GM12878 (cell line): ENCODE data around the gene AP4E1. TPM values are rescaled to one million over a fixed set of nuclear protein-coding genes. Genes with fewer than 3 reads are reported as not detected.

ENCODE experiments used
- ATAC-seq: fragments of 200-7000 bp; cut with Tn5 transposase; 3 replicates; pipeline ENCODE4 v1.9.1; 2020; ENCODE audit warnings: mild to moderate bottlenecking, moderate library complexity
- BruUV-seq: library from RNA; stranded (reverse); fragments of 400-500 nt; replicated peaks from 2 replicates; lab custom pipeline; 2021; lab: Mats Ljungman, UMichigan
- CTCF ChIA-PET: fragments of 300-600 bp; sonication (Branson Sonifier 250); formaldehyde crosslinking; extraction: SDS; loops from one replicate; lab custom pipeline; 2021; ENCODE audit warnings: inconsistent platforms; lab: Yijun Ruan, JAX
- POLR2A ChIA-PET: fragments of 350-600 bp; formaldehyde crosslinking; extraction: SDS; loops from one replicate; lab custom pipeline; 2021; ENCODE audit warnings: inconsistent platforms; lab: Charles Lee
- RAD21 ChIA-PET: fragments of 300-600 bp; sonication (Branson Sonifier 250); formaldehyde crosslinking; loops from one replicate; lab custom pipeline; 2023; ENCODE audit warnings: antibody characterized with exemption; ENCODE audit not compliant: unreplicated experiment; lab: Charles Lee
- SMC1A ChIA-PET: fragments of 300-600 bp; sonication (Branson Sonifier 250); formaldehyde crosslinking; loops from one replicate; lab custom pipeline; 2023; ENCODE audit not compliant: unreplicated experiment, uncharacterized antibody; lab: Charles Lee
- DNase-seq: peaks from one replicate; pipeline ENCODE4 v3.0.0-alpha.2; 2011; ENCODE audit warnings: low read depth, low spot score
- FAIRE-seq: peaks from 3 replicates; lab custom pipeline; 2011; peaks lifted over from hg19 to GRCh38; lab: Jason Lieb, UNC
- H2AFZ ChIP-seq: 2 replicates; pipeline ENCODE4 v1.6.0; 2011; ENCODE audit warnings: low read depth, low read length, control low read depth; ENCODE audit not compliant: control insufficient read depth
- H3K27ac ChIP-seq: 2 replicates; pipeline ENCODE4 v1.5.1; 2011; ENCODE audit warnings: control low read depth; ENCODE audit not compliant: control insufficient read depth, insufficient read depth
- H3K27me3 ChIP-seq, 2 experiments: replicated peaks in 1 of 2; 2 replicates each; pipeline versions ENCODE4 v1.6.0 to v1.6.1; 2011; ENCODE audit warnings: low read length in 1 of 2; ENCODE audit not compliant: control insufficient read depth in 2 of 2, insufficient read depth in 2 of 2
- H3K36me3 ChIP-seq, 2 experiments: 2 replicates each; pipeline ENCODE4 v1.5.1; 2011; ENCODE audit warnings: low read length in 1 of 2; ENCODE audit not compliant: control insufficient read depth in 2 of 2, insufficient read depth in 2 of 2
- H3K4me1 ChIP-seq: 2 replicates; pipeline ENCODE4 v1.6.1; 2011; ENCODE audit warnings: mild to moderate bottlenecking, low read length, moderate library complexity, mixed read lengths; ENCODE audit not compliant: control insufficient read depth, insufficient read depth
- H3K4me2 ChIP-seq: 2 replicates; pipeline ENCODE4 v1.6.0; 2011; ENCODE audit warnings: control low read depth; ENCODE audit not compliant: control insufficient read depth, insufficient read depth
- H3K4me3 ChIP-seq: fragments of 200-600 bp; sonication (generic); 2 replicates; pipeline ENCODE4 v1.5.1; 2016
- H3K79me2 ChIP-seq: 2 replicates; pipeline ENCODE4 v1.6.0; 2011; ENCODE audit warnings: low read length; ENCODE audit not compliant: control insufficient read depth, insufficient read depth
- H3K9ac ChIP-seq: 2 replicates; pipeline ENCODE4 v1.8.0; 2011; ENCODE audit warnings: low read length, control low read depth, mixed read lengths; ENCODE audit not compliant: control insufficient read depth, insufficient read depth
- H3K9me3 ChIP-seq: replicated peaks from 3 replicates; pipeline ENCODE4 v1.5.1; 2011; ENCODE audit warnings: mild to moderate bottlenecking, low read length; ENCODE audit not compliant: control insufficient read depth, insufficient read depth
- H4K20me1 ChIP-seq: 2 replicates; pipeline ENCODE4 v1.6.0; 2011; ENCODE audit not compliant: control insufficient read depth, insufficient read depth
- BMI1 ChIP-seq: fragments of 450-650 bp; IDR thresholded peaks from 2 replicates; pipeline ENCODE4 v1.6.1; 2016; ENCODE audit warnings: mild to moderate bottlenecking, moderate library complexity, borderline replicate concordance
- CBFB ChIP-seq: IDR thresholded peaks from 2 replicates; pipeline ENCODE4 v1.6.1; 2016; ENCODE audit warnings: antibody characterized with exemption, low read depth
- E2F4 ChIP-seq: IDR thresholded peaks from 2 replicates; pipeline ENCODE4 v1.6.1; 2012; ENCODE audit warnings: low read depth, low read length, improper control_type of control experiment
- EED ChIP-seq: sonication (generic); IDR thresholded peaks from 2 replicates; pipeline ENCODE4 v1.6.1; 2016; ENCODE audit warnings: antibody characterized with exemption, low read depth
- EP300 ChIP-seq, 2 experiments: fragments of 150-350 bp in 1 of 2; IDR thresholded peaks; 2 replicates each; pipeline ENCODE4 v1.6.1; 2011 to 2012; ENCODE audit warnings: low read depth in 2 of 2, low read length in 2 of 2, borderline replicate concordance in 1 of 2, improper control_type of control experiment in 1 of 2, inconsistent platforms in 1 of 2; ENCODE audit not compliant: control insufficient read depth in 1 of 2
- IKZF2 ChIP-seq, 2 experiments: fragments of 450-650 bp; IDR thresholded peaks; 2 replicates each; pipeline ENCODE4 v1.6.1; 2017; ENCODE audit warnings: mild to moderate bottlenecking in 2 of 2, moderate library complexity in 2 of 2
- IRF4 ChIP-seq: IDR thresholded peaks from 2 replicates; pipeline ENCODE4 v1.6.1; 2011; ENCODE audit warnings: low read depth, low read length
- KDM1A ChIP-seq: fragments of 200-600 bp; sonication (generic); IDR thresholded peaks from 2 replicates; pipeline ENCODE4 v1.6.1; 2016; ENCODE audit warnings: borderline replicate concordance
- POLR2AphosphoS5 ChIP-seq: IDR thresholded peaks from 2 replicates; pipeline ENCODE4 v1.6.1; 2011; ENCODE audit warnings: mild to moderate bottlenecking, low read length, inconsistent platforms
- RBBP5 ChIP-seq: fragments of 200-600 bp; sonication (generic); conservative IDR thresholded peaks from 2 replicates; pipeline ENCODE4 v1.6.1; 2016
- SMARCA5 ChIP-seq: fragments of 450-650 bp; IDR thresholded peaks from 2 replicates; pipeline ENCODE4 v1.6.1; 2017; ENCODE audit warnings: mild to moderate bottlenecking
- ZNF207 ChIP-seq: fragments of 450-650 bp; IDR thresholded peaks from 2 replicates; pipeline ENCODE4 v1.6.1; 2014; ENCODE audit warnings: antibody characterized with exemption, mild to moderate bottlenecking, borderline replicate concordance
- WGBS: methylation state at CpG from one replicate; pipeline ENCODE4 v1.1.6; 2016; ENCODE audit warnings: low lambda C conversion rate; ENCODE audit not compliant: insufficient replicate concordance, insufficient coverage; ENCODE audit errors: missing lambda C conversion rate; 5-methylcytosine and 5-hydroxymethylcytosine counted together
- in situ Hi-C: fragments of 300-500 bp; cut with MboI; formaldehyde crosslinking; loops from 9 replicates; pipeline ENCODE4 v1.14.3; 2018; ENCODE audit warnings: mixed read lengths
- intact Hi-C: fragments of 100-400 bp; cut with micrococcal nuclease; formaldehyde crosslinking; loops from one replicate; pipeline ENCODE4 v1.14.2; 2022; ENCODE audit not compliant: unreplicated experiment
- polyA plus RNA-seq, 11 experiments: library from polyadenylated mRNA; depleted of rRNA in 4 of 11; unstranded in 6 of 11; stranded (reverse) in 5 of 11; fragments of >200 nt; fragmentation: Nextera tagmentation in 4 of 11; fragmentation: Illumina TruSeq in 1 of 11; extraction: Ambion mirVana in 4 of 11; extraction: Trizol in 1 of 11; gene quantifications; 1 replicate in 1 of 11; 2 replicates in 10 of 11; pipeline versions ENCODE4 v1.2.1 to v1.2.3, GENCODE V29; 2011 to 2016; ENCODE audit warnings: inconsistent platforms in 2 of 11, missing spikeins in 2 of 11, low read depth in 1 of 11
- total RNA-seq, 4 experiments: library from RNA; depleted of rRNA in 3 of 4; stranded (reverse); fragments of >200 nt in 3 of 4; fragmentation: Illumina TruSeq in 1 of 4; extraction: Trizol in 1 of 4; gene quantifications; 2 replicates each; pipeline versions ENCODE4 v1.2.1 to v1.2.3, GENCODE V29; 2013 to 2021
- TF ChIP-seq, protein P1 (sequence below): IDR thresholded peaks from 2 replicates; pipeline ENCODE4 v1.6.1; 2011; ENCODE audit warnings: mild to moderate bottlenecking, low read depth, low read length, moderate library complexity; ENCODE audit not compliant: insufficient replicate concordance

AP4E1 gene
- total and polyA plus RNA-seq, 10 of the 15 experiments (the other 5 are each of a cell fraction or from before 2014, with no cell fraction given) = 1.2 to 11.4 (median 6.7) TPM

- no peak for TF ChIP-seq CBFB
- no peak for TF ChIP-seq EP300 (IDR thresholded peaks at IDR 0.05; ENCODE audit: borderline replicate concordance in 1 of 2, control insufficient read depth in 1 of 2, low read depth in 2 of 2, low read length in 2 of 2)
- TF ChIP-seq POLR2AphosphoS5 = no peak
- TF ChIP-seq EED = no peak
- no peaks in the 10 kb centered on the region for H3K9me3 ChIP-seq
- no peak overlapping the region for H3K4me3 ChIP-seq
- no peak overlapping the region for H3K9ac ChIP-seq
- intact Hi-C loops = no loop called here
- H3K27ac ChIP-seq = no peak overlapping the region
- WGBS = 96% methylated on average over 1 of the region's 1 CpG
- FAIRE-seq (no peak), ATAC-seq (no peak), DNase-seq (no peak)
- ChIA-PET POLR2A (no interaction called here), SMC1A (interaction anchor here (0.8 to 2.2 kb wide), 4 partner anchors 9 to 191 kb away, joined by 3 to 6 read pairs (median 3); no protein-coding TSS in a partner anchor), RAD21 (no interaction called here), CTCF (interaction anchor here (0.7 to 3.9 kb wide), 3 partner anchors 9 to 13 kb away, joined by 3 to 22 read pairs (median 4); no protein-coding TSS in a partner anchor)
- no TSS peak for BruUV-seq
- no peaks in the 10 kb centered on the region for H3K4me1 ChIP-seq
- in situ Hi-C loops = no loop called here
- H2AFZ ChIP-seq = no peak overlapping the region
- H3K36me3 ChIP-seq = no peaks in the 10 kb centered on the region
- H3K27me3 ChIP-seq = no peaks in the 10 kb centered on the region
- no peaks in the 10 kb centered on the region for H4K20me1 ChIP-seq
- H3K79me2 ChIP-seq = no peaks in the 10 kb centered on the region
- H3K4me2 ChIP-seq = no peak overlapping the region
Observed at GRCh38 chr15:50864873-50865272, 43.6 kb upstream of the AP4E1 start.

- FAIRE-seq (no peak), ATAC-seq (no peak), DNase-seq (no peak)
- Histone ChIP-seq H4K20me1 (no peaks in the 10 kb centered on the region), H3K27me3 (no peaks in the 10 kb centered on the region), H3K9me3 (no peaks in the 10 kb centered on the region), H3K9ac (no peak overlapping the region), H3K36me3 (no peaks in the 10 kb centered on the region), H3K4me1 (no peaks in the 10 kb centered on the region), H3K4me3 (no peak overlapping the region), H2AFZ (no peak overlapping the region), H3K4me2 (no peak overlapping the region), H3K27ac (no peak overlapping the region), H3K79me2 (no peaks in the 10 kb centered on the region)
- no TSS peak for BruUV-seq
- TF ChIP-seq KDM1A (no peak), BMI1 (no peak), IKZF2 (IDR thresholded peaks at IDR 0.05) (no peak), SMARCA5 (no peak), IRF4 (no peak), RBBP5 (no peak), ZNF207 (no peak), E2F4 (no peak)
- TF ChIP-seq, protein P1, sequence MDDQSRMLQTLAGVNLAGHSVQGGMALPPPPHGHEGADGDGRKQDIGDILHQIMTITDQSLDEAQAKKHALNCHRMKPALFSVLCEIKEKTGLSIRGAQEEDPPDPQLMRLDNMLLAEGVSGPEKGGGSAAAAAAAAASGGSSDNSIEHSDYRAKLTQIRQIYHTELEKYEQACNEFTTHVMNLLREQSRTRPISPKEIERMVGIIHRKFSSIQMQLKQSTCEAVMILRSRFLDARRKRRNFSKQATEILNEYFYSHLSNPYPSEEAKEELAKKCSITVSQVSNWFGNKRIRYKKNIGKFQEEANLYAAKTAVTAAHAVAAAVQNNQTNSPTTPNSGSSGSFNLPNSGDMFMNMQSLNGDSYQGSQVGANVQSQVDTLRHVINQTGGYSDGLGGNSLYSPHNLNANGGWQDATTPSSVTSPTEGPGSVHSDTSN = no peak
- in situ Hi-C loops = no loop called here
- intact Hi-C loops = no loop called here
- CTCF ChIA-PET = interaction anchor here (0.7 to 3.9 kb wide), 2 partner anchors 9 to 12 kb away, joined by 4 to 22 read pairs; no protein-coding TSS in a partner anchor
- POLR2A ChIA-PET = no interaction called here
- SMC1A ChIA-PET = interaction anchor here (1.5 kb wide), 1 partner anchor 192 kb away, joined by 3 read pairs; no protein-coding TSS in a partner anchor
- RAD21 ChIA-PET = no interaction called here
- 77% methylated on average over 5 of the region's 5 CpGs for WGBS
Observed at GRCh38 chr15:50865515-50866353, 42.7 kb upstream of the AP4E1 start.
